Neural crest cell (in vitro differentiated cells): ENCODE measurements around the gene VPS8. TPM values are rescaled to one million over a fixed set of nuclear protein-coding genes. Genes with fewer than 3 reads are reported as not detected.

Experiments used
- DNase-seq: peaks from one replicate; pipeline ENCODE4 v3.0.0; 2021; ENCODE audit warnings: low read depth, mixed read lengths, low spot score
- H3K27ac Mint-ChIP-seq: one replicate; pipeline ENCODE4 v1.8.0; 2021; ENCODE audit warnings: mild to moderate bottlenecking, mixed read lengths; ENCODE audit not compliant: unreplicated experiment
- H3K27me3 Mint-ChIP-seq: 2 replicates; pipeline ENCODE4 v1.8.0; 2021; ENCODE audit warnings: low read depth, mild to moderate bottlenecking, mixed read lengths
- H3K36me3 Mint-ChIP-seq: 2 replicates; pipeline ENCODE4 v1.8.0; 2021; ENCODE audit warnings: low read depth, mild to moderate bottlenecking, mixed read lengths
- H3K4me1 Mint-ChIP-seq: 2 replicates; pipeline ENCODE4 v1.8.0; 2021; ENCODE audit warnings: mixed read lengths
- H3K4me3 Mint-ChIP-seq: one replicate; pipeline ENCODE4 v1.8.0; 2021; ENCODE audit warnings: mild to moderate bottlenecking, mixed read lengths
- H3K9me3 Mint-ChIP-seq: 2 replicates; pipeline ENCODE4 v1.8.0; 2021; ENCODE audit warnings: mixed read lengths
- total RNA-seq: library from RNA; stranded (reverse); gene quantifications from 2 replicates; pipeline ENCODE4 v1.2.1, GENCODE V29; 2021
- TF ChIP-seq, protein P1 (sequence below): fragments of 200-600 bp; sonication (generic); conservative IDR thresholded peaks from 2 replicates; pipeline ENCODE4 v1.5.0; 2021; ENCODE audit warnings: antibody characterized with exemption, mild to moderate bottlenecking

Gene VPS8
- total RNA-seq, 1 donor from 2014 or later = 55.7 TPM

DNA sequence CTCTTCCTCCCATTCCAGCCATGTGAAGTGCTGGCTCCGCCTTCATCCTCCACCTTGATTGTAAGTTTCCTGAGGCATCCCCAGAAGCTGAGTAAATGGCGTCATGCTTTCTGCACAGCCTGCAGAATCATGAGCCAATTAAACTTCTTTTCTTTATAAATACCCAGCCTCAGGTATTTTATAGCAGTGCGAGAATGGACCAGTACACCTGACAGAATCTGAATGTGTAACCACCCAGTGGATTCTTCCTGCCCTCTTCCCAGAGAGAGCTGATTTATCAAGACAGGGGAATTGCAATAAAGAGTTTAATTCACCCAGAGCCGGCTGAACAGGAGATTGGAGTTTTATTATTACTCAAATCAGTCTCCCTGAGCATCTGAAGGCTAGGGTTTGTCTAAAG is 254.3 kb downstream of the VPS8 start:
- no peak for DNase-seq
- Mint-ChIP-seq H3K27me3 (no peaks in the 10 kb centered on the region), H3K4me1 (peaks cover 9% of the 10 kb centered on the region), H3K36me3 (peaks cover 3% of the 10 kb centered on the region), H3K27ac (no peak overlapping the region), H3K9me3 (peaks cover 6% of the 10 kb centered on the region), H3K4me3 (no peak overlapping the region)
- TF ChIP-seq, protein P1, sequence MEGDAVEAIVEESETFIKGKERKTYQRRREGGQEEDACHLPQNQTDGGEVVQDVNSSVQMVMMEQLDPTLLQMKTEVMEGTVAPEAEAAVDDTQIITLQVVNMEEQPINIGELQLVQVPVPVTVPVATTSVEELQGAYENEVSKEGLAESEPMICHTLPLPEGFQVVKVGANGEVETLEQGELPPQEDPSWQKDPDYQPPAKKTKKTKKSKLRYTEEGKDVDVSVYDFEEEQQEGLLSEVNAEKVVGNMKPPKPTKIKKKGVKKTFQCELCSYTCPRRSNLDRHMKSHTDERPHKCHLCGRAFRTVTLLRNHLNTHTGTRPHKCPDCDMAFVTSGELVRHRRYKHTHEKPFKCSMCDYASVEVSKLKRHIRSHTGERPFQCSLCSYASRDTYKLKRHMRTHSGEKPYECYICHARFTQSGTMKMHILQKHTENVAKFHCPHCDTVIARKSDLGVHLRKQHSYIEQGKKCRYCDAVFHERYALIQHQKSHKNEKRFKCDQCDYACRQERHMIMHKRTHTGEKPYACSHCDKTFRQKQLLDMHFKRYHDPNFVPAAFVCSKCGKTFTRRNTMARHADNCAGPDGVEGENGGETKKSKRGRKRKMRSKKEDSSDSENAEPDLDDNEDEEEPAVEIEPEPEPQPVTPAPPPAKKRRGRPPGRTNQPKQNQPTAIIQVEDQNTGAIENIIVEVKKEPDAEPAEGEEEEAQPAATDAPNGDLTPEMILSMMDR = no peak

DNA sequence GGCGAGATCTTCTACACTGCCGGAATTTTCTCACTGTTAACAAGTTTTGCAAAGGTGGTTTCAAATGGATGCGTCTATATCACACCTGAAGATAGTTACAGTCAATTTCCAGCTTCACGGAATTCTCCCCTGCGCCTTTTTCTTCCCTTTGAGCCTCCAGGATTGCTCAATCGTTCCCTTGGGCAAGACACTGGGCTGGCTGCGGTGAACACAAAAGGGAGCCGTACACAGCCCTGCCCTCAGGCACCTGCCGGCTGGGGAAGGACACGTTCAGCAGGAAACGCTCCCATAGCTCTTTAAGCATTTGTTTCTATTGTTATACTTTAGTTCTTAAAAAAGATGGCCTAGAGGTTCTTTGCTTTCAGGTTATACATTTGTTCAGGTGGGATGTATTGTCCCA is 255.2 kb downstream of the VPS8 start:
- no peak for DNase-seq
- Mint-ChIP-seq H3K36me3 (no peaks in the 10 kb centered on the region), H3K4me3 (no peak overlapping the region), H3K9me3 (no peaks in the 10 kb centered on the region), H3K4me1 (peaks cover 9% of the 10 kb centered on the region), H3K27ac (no peak overlapping the region), H3K27me3 (no peaks in the 10 kb centered on the region)
- TF ChIP-seq, protein P1 = no peak

DNA sequence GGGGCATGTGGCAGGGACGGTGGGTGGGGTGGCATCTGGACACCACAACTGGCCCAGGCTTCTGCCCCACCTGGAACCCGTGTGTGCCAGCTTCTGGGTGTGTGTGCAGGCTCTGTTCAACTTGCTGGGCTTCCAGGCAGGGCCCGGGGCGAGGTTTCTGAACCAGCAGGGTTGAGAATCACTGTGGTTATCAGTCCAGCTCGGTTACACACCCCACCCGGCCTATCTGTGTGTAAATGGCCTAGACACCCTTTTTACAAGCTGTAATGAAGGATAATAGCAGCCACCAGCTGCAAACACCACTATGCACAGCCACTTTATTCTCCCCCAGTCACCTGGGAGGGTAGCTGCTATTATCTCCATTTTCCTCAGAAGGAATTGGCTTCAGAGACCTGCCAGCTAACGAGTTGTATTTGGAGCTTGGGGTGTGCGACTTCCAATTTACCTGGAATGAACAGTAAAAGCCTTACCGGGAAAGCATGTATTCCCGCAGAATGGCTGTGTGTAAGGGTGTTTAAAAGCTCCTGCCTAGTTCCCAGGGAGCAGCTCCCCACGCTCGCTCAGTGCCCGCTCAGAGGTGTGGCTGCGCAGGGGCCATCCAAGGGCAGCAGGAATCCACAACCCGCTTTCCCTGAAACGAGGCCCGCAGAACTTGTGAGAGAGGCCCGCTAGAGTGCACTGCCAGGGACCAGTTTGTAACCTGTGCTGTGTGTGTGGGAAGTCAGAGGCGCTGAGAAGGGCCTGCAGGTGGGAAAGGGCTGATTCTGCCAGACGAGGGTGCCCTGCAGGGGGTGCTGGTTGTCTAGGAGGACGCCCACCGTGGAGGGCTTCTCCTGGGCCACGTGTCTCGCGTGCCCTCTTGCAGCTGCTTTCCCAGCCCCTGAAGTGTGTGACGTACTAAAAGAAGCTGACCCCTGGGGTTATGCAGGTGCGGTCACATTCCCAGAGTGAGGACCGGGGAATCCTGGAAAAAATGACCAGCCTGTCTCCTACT is 257.4 kb downstream of the VPS8 start:
- peak; percentile 40 for DNase-seq
- H3K27me3 Mint-ChIP-seq = no peaks in the 10 kb centered on the region

DNA sequence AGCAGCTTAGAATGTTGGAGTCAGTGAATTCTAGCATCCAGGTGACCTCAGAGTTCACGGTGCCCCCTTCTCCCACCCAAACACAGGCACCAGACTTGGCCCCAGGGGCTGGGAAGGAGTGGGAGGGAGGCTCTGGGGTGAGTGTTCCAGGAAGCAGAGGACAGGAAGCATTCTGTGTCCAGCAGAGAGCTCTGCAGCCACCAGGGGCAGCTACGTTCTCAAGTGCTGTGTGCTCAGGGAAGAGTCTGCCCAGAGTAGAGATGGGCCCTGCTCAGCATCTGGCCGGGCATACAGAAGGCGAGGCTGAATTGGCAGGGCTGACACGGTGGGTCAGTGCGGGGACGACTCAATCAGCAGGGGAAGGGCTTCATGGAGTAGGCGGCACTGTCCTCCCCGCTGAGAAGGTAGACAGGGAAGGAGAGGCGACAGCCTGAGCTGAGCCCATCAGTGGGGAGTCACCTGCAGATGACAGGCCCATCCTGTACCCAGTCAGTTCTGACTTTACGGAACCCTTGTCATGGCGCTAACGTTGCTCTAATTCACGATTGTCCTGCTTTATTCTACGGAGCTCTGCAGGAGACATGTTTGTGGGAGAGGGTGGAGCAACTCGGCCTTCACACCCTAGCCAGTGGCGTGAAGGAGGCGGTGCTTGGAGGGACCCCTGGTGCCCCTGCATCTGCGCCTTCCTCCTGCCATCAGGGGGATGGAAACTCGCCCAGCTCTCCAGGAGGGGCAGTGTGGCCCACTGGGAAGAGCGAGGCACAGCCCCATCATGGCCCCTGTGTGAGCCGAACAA is 258.7 kb downstream of the VPS8 start:
- DNase-seq = peak; percentile 26
- Mint-ChIP-seq H3K4me3 (no peak overlapping the region), H3K36me3 (no peaks in the 10 kb centered on the region), H3K27me3 (no peaks in the 10 kb centered on the region), H3K4me1 (peaks cover 9% of the 10 kb centered on the region), H3K27ac (no peak overlapping the region), H3K9me3 (no peaks in the 10 kb centered on the region)
- TF ChIP-seq, protein P1 = peak; percentile 54

More for the DNA sequence above, 257.4 kb downstream of the VPS8 start:
- Mint-ChIP-seq H3K9me3 (no peaks in the 10 kb centered on the region), H3K36me3 (no peaks in the 10 kb centered on the region), H3K27ac (peak overlapping the region; percentile 6), H3K4me1 (peaks cover 9% of the 10 kb centered on the region), H3K4me3 (no peak overlapping the region)
- TF ChIP-seq, protein P1 = peak; percentile 32

DNA sequence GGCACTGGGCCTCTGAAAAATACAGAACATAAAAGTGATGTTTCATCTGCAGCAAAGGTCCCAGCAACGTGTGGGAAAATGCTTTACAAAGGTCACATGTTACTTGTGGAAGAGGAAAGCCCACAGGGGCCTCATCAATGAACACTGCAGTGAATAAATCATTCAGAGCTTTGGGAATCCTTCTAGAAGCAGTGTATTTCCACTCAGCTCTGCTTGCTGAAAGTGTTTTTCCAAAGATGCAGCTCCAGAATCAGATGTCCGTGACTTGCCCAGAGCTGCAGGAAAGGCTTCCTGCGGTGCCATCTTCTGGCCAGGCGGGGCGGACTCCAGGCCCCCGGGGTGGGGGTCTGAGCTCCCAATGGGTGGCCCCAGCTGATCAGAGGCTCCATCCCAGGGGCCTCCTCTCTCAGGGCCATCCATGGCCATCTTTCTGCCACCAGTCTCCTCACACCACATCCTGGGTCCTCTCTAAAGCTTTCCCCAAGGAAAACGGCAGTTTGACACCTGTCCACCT is 259.4 kb downstream of the VPS8 start:
- Mint-ChIP-seq H3K9me3 (no peaks in the 10 kb centered on the region), H3K27me3 (no peaks in the 10 kb centered on the region), H3K27ac (no peak overlapping the region), H3K4me3 (no peak overlapping the region), H3K4me1 (peaks cover 9% of the 10 kb centered on the region), H3K36me3 (no peaks in the 10 kb centered on the region)
- no peak for DNase-seq
- TF ChIP-seq, protein P1 = no peak
